K562 (cell line): ENCODE data around the gene TDRD3. TPM values are rescaled to one million over a fixed set of nuclear protein-coding genes. Genes with fewer than 3 reads are reported as not detected.

Experiments
- CBX3 ChIP-seq, 2 experiments: IDR thresholded peaks; 1 replicate in 1 of 2; 2 replicates in 1 of 2; pipeline ENCODE4 v1.6.1; 2012; ENCODE audit warnings: inconsistent platforms in 2 of 2, low read length in 2 of 2, borderline replicate concordance in 1 of 2, control low read depth in 1 of 2
- CEBPG ChIP-seq, 3 experiments: fragments of 200-800 bp in 1 of 3; sonication (Bioruptor generic) in 1 of 3; sonication (generic) in 1 of 3; formaldehyde crosslinking in 1 of 3; IDR thresholded peaks in 2 of 3; conservative IDR thresholded peaks in 1 of 3; 2 replicates each; pipeline versions ENCODE4 v1.6.1 to v1.8.0; 2016 to 2022; ENCODE audit warnings: missing compliant biosample characterization in 2 of 3, missing genetic modification characterization in 2 of 3, mild to moderate bottlenecking in 1 of 3, missing genetic modification reagents in 1 of 3
- CTBP1 ChIP-seq: fragments of 450-650 bp; IDR thresholded peaks from 2 replicates; pipeline ENCODE4 v1.6.1; 2016; ENCODE audit warnings: borderline replicate concordance
- CTCF ChIP-seq, 3 experiments: IDR thresholded peaks in 2 of 3; conservative IDR thresholded peaks in 1 of 3; 2 replicates each; pipeline ENCODE4 v1.5.1; 2011 to 2012; ENCODE audit warnings: low read length in 3 of 3, mild to moderate bottlenecking in 3 of 3, control low read depth in 2 of 3, improper control_type of control experiment in 1 of 3, inconsistent platforms in 1 of 3, low read depth in 1 of 3, mixed read lengths in 1 of 3, moderate library complexity in 1 of 3; ENCODE audit not compliant: insufficient read depth in 2 of 3
- MGA ChIP-seq: fragments of 450-650 bp; IDR thresholded peaks from 2 replicates; pipeline ENCODE4 v1.6.1; 2016; ENCODE audit warnings: mild to moderate bottlenecking, moderate library complexity
- NFATC3 ChIP-seq: fragments of 450-650 bp; IDR thresholded peaks from 2 replicates; pipeline ENCODE4 v1.6.1; 2017; ENCODE audit warnings: mild to moderate bottlenecking
- NFRKB ChIP-seq: fragments of 450-650 bp; IDR thresholded peaks from 2 replicates; pipeline ENCODE4 v1.6.1; 2016; ENCODE audit warnings: low read depth
- OTX1 ChIP-seq: fragments of 450-650 bp; formaldehyde crosslinking; IDR thresholded peaks from 2 replicates; pipeline ENCODE4 v1.4.0; 2022; ENCODE audit warnings: mild to moderate bottlenecking
- PTTG1 ChIP-seq: fragments of 450-650 bp; IDR thresholded peaks from 2 replicates; pipeline ENCODE4 v1.6.1; 2016; ENCODE audit warnings: low read depth, mild to moderate bottlenecking, missing genetic modification characterization, missing compliant biosample characterization
- RCOR1 ChIP-seq, 2 experiments: IDR thresholded peaks; 2 replicates each; pipeline ENCODE4 v1.6.1; 2012; ENCODE audit warnings: low read depth in 2 of 2, low read length in 2 of 2, borderline replicate concordance in 1 of 2, improper control_type of control experiment in 1 of 2
- polyA plus RNA-seq, 8 experiments: library from polyadenylated mRNA; depleted of rRNA in 4 of 8; stranded (reverse) in 5 of 8; unstranded in 3 of 8; fragments of >200 nt; fragmentation: Nextera tagmentation in 2 of 8; fragmentation: Illumina TruSeq in 1 of 8; extraction: Ambion mirVana in 2 of 8; extraction: Trizol in 1 of 8; gene quantifications; 2 replicates each; pipeline versions ENCODE4 v1.2.1 to v1.2.3, GENCODE V29; 2011 to 2014; ENCODE audit warnings: inconsistent platforms in 1 of 8, missing spikeins in 1 of 8
- total RNA-seq, 7 experiments: library from RNA; depleted of rRNA in 6 of 7; stranded (reverse); fragments of >200 nt in 6 of 7; fragmentation: Illumina TruSeq in 2 of 7; extraction: Trizol in 2 of 7; gene quantifications; 2 replicates each; pipeline versions ENCODE4 v1.2.1 to v1.2.3, GENCODE V29; 2011 to 2021; ENCODE audit warnings: low replicate concordance in 1 of 7

Gene TDRD3
- total and polyA plus RNA-seq, 9 of the 15 experiments (the other 6 are each of a cell fraction or from before 2014, with no cell fraction given), result 3.6 to 16.4 (median 9.5) TPM

- TF ChIP-seq MGA (peak; percentile 44; the same call in 1 of the 2 replicates), RCOR1 (IDR thresholded peaks at IDR 0.05; ENCODE audit: borderline replicate concordance in 1 of 2, low read depth in 2 of 2, low read length in 2 of 2) (no peak), CBX3 (IDR thresholded peaks at IDR 0.05; ENCODE audit: borderline replicate concordance in 1 of 2, low read length in 2 of 2) (no peak), CTBP1 (peak; percentile 65), NFATC3 (no peak), PTTG1 (no peak), NFRKB (0 out of 2 replicates have a peak, but pooled peaks have one; percentile 17), CEBPG (CRISPR knock-in tag; IDR thresholded peaks at IDR 0.05) (no peak), CEBPG (tag; conservative IDR thresholded peaks at IDR 0.05 in 1 of 2, IDR thresholded peaks at IDR 0.05 in 1 of 2) (no peak), OTX1 (CRISPR knock-in tag) (no peak), CTCF (IDR thresholded peaks at IDR 0.05 in 2 of 3, conservative IDR thresholded peaks at IDR 0.05 in 1 of 3; ENCODE audit: insufficient read depth in 2 of 3, low read depth in 1 of 3, low read length in 3 of 3) (peak in 1 of 3 experiments; percentile 6; a peak in 1 of 6 replicates)
Measured at GRCh38 chr13:60395971-60396782, 843 bp upstream of the TDRD3 start (continued).
